Neural crest cell (in vitro differentiated cells): ENCODE results near the gene SPINK14. TPM values are rescaled to one million over a fixed set of nuclear protein-coding genes. Genes with fewer than 3 reads are reported as not detected.

Experiments used
- DNase-seq: peaks from one replicate; pipeline ENCODE4 v3.0.0; 2021; ENCODE audit warnings: low read depth, mixed read lengths, low spot score
- H3K27ac Mint-ChIP-seq: one replicate; pipeline ENCODE4 v1.8.0; 2021; ENCODE audit warnings: mild to moderate bottlenecking, mixed read lengths; ENCODE audit not compliant: unreplicated experiment
- H3K27me3 Mint-ChIP-seq: 2 replicates; pipeline ENCODE4 v1.8.0; 2021; ENCODE audit warnings: low read depth, mild to moderate bottlenecking, mixed read lengths
- H3K36me3 Mint-ChIP-seq: 2 replicates; pipeline ENCODE4 v1.8.0; 2021; ENCODE audit warnings: low read depth, mild to moderate bottlenecking, mixed read lengths
- H3K4me1 Mint-ChIP-seq: 2 replicates; pipeline ENCODE4 v1.8.0; 2021; ENCODE audit warnings: mixed read lengths
- H3K4me3 Mint-ChIP-seq: one replicate; pipeline ENCODE4 v1.8.0; 2021; ENCODE audit warnings: mild to moderate bottlenecking, mixed read lengths
- H3K9me3 Mint-ChIP-seq: 2 replicates; pipeline ENCODE4 v1.8.0; 2021; ENCODE audit warnings: mixed read lengths
- CTCF ChIP-seq: fragments of 200-600 bp; sonication (generic); conservative IDR thresholded peaks from 2 replicates; pipeline ENCODE4 v1.5.0; 2021; ENCODE audit warnings: antibody characterized with exemption, mild to moderate bottlenecking
- total RNA-seq: library from RNA; stranded (reverse); gene quantifications from 2 replicates; pipeline ENCODE4 v1.2.1, GENCODE V29; 2021

Gene SPINK14
- total RNA-seq, 1 donor from 2014 or later = not detected

GRCh38 chr5:148206620-148207019 is 38.3 kb downstream of the SPINK14 start:
- Mint-ChIP-seq H3K36me3 (no peaks in the 10 kb centered on the region), H3K4me3 (no peak overlapping the region), H3K27ac (no peak overlapping the region), H3K27me3 (no peaks in the 10 kb centered on the region), H3K9me3 (no peaks in the 10 kb centered on the region), H3K4me1 (no peaks in the 10 kb centered on the region)
- no peak for DNase-seq
- no peak for TF ChIP-seq CTCF

- TF ChIP-seq CTCF = no peak
Measured at GRCh38 chr5:148208226-148208625, 39.9 kb downstream of the SPINK14 start.

GRCh38 chr5:148209151-148209770 is 40.9 kb downstream of the SPINK14 start:
- DNase-seq = no peak
- Mint-ChIP-seq H3K36me3 (no peaks in the 10 kb centered on the region), H3K4me1 (no peaks in the 10 kb centered on the region), H3K9me3 (no peaks in the 10 kb centered on the region), H3K27ac (no peak overlapping the region), H3K4me3 (no peak overlapping the region), H3K27me3 (no peaks in the 10 kb centered on the region)
- no peak for TF ChIP-seq CTCF

More at GRCh38 chr5:148208226-148208625, 39.9 kb downstream of the SPINK14 start:
- no peak overlapping the region for H3K4me3 Mint-ChIP-seq
- H3K27ac Mint-ChIP-seq = no peak overlapping the region
- no peak for DNase-seq
- no peaks in the 10 kb centered on the region for H3K27me3 Mint-ChIP-seq
- H3K36me3 Mint-ChIP-seq = no peaks in the 10 kb centered on the region
- no peaks in the 10 kb centered on the region for H3K4me1 Mint-ChIP-seq
- no peaks in the 10 kb centered on the region for H3K9me3 Mint-ChIP-seq

GRCh38 chr5:148214665-148215185 is 46.4 kb downstream of the SPINK14 start:
- no peak overlapping the region for H3K4me3 Mint-ChIP-seq
- no peak for TF ChIP-seq CTCF

GRCh38 chr5:148221508-148221907 is 53.2 kb downstream of the SPINK14 start:
- H3K27ac Mint-ChIP-seq = no peak overlapping the region
- no peak for DNase-seq
- H3K4me1 Mint-ChIP-seq = no peaks in the 10 kb centered on the region
- H3K4me3 Mint-ChIP-seq = no peak overlapping the region
- H3K9me3 Mint-ChIP-seq = peaks cover 3% of the 10 kb centered on the region
- TF ChIP-seq CTCF = no peak
- peaks cover 2% of the 10 kb centered on the region for H3K27me3 Mint-ChIP-seq
- no peaks in the 10 kb centered on the region for H3K36me3 Mint-ChIP-seq

More at GRCh38 chr5:148214665-148215185, 46.4 kb downstream of the SPINK14 start:
- Mint-ChIP-seq H3K27me3 (no peaks in the 10 kb centered on the region), H3K27ac (no peak overlapping the region), H3K36me3 (no peaks in the 10 kb centered on the region), H3K9me3 (peaks cover 3% of the 10 kb centered on the region), H3K4me1 (no peaks in the 10 kb centered on the region)
- DNase-seq = no peak
